GM12892 (cell line): Measurements from ENCODE around the gene SYN1.

Experiments
- POLR2A ChIP-seq: IDR thresholded peaks from 2 replicates; pipeline ENCODE4 v1.6.1; 2011; ENCODE audit warnings: low read depth, low read length, control low read depth
- POLR2AphosphoS5 ChIP-seq: IDR thresholded peaks from 2 replicates; pipeline ENCODE4 v1.6.1; 2011; ENCODE audit warnings: low read depth, low read length, control low read depth
- TAF1 ChIP-seq: IDR thresholded peaks from 2 replicates; pipeline ENCODE4 v1.6.1; 2011; ENCODE audit warnings: low read depth, mild to moderate bottlenecking, control low read depth, low read length, borderline replicate concordance

GRCh38 chrX:47637546-47638195, 18.0 kb upstream of the SYN1 start:
- TF ChIP-seq TAF1: no peak
- no peak for TF ChIP-seq POLR2A
- TF ChIP-seq POLR2AphosphoS5: no peak
